HEK293 (cell line): ENCODE data around the gene SMIM24.

Experiments
- CTCF ChIA-PET: fragments of 350-600 bp; formaldehyde crosslinking; extraction: SDS; loops from one replicate; lab custom pipeline; 2021; ENCODE audit warnings: antibody characterized with exemption; lab: Yijun Ruan, JAX
- POLR2A ChIA-PET: fragments of 300-600 bp; formaldehyde crosslinking; extraction: SDS; loops from one replicate; lab custom pipeline; 2020; ENCODE audit warnings: antibody characterized with exemption, inconsistent platforms; lab: Yijun Ruan, JAX
- H3K27ac ChIP-seq: fragments of 200-500 bp; sonication (Bioruptor generic); 2 replicates; pipeline ENCODE4 v1.5.1; 2014; ENCODE audit warnings: low read depth, low read length, control low read depth, inconsistent platforms; ENCODE audit errors: extremely low read depth
- H3K36me3 ChIP-seq, 2 experiments: fragments of 200-500 bp in 1 of 2; sonication (Bioruptor generic) in 1 of 2; 1 replicate in 1 of 2; 2 replicates in 1 of 2; pipeline ENCODE4 v1.5.1; 2014 to 2017; ENCODE audit warnings: inconsistent platforms in 2 of 2, low read length in 2 of 2; ENCODE audit not compliant: control insufficient read depth in 2 of 2, insufficient read depth in 1 of 2
- H3K4me1 ChIP-seq: fragments of 200-500 bp; sonication (Bioruptor generic); 2 replicates; pipeline ENCODE4 v1.5.1; 2014; ENCODE audit warnings: mild to moderate bottlenecking, low read length, inconsistent platforms; ENCODE audit not compliant: control insufficient read depth, insufficient read depth
- H3K4me3 ChIP-seq: 2 replicates; pipeline ENCODE4 v1.5.1; 2011; ENCODE audit warnings: low read depth, mild to moderate bottlenecking, control low read depth, low read length, moderate library complexity
- H3K9me3 ChIP-seq: fragments of 200-500 bp; sonication (Bioruptor generic); 2 replicates; pipeline ENCODE4 v1.5.1; 2014; ENCODE audit warnings: low read depth, low read length, inconsistent platforms; ENCODE audit not compliant: control insufficient read depth, insufficient read depth
- EGR2 ChIP-seq: fragments of 450-650 bp; formaldehyde crosslinking; IDR thresholded peaks from 2 replicates; pipeline ENCODE4 v1.5.1; 2016; ENCODE audit warnings: low read depth, missing biosample characterization, missing genetic modification characterization
- GLI2 ChIP-seq: fragments of 450-650 bp; formaldehyde crosslinking; IDR thresholded peaks from 2 replicates; pipeline ENCODE4; 2017; ENCODE audit warnings: missing biosample characterization, missing genetic modification characterization, low read depth, borderline replicate concordance
- GLI4 ChIP-seq: fragments of 450-650 bp; formaldehyde crosslinking; IDR thresholded peaks from 2 replicates; pipeline ENCODE4 v1.5.1; 2016; ENCODE audit warnings: missing biosample characterization, missing genetic modification characterization
- GLIS2 ChIP-seq: fragments of 450-650 bp; formaldehyde crosslinking; IDR thresholded peaks from 2 replicates; pipeline ENCODE4 v1.5.1; 2016; ENCODE audit warnings: missing biosample characterization, missing genetic modification characterization
- HOXC10 ChIP-seq: sonication (generic); formaldehyde crosslinking; IDR thresholded peaks from 2 replicates; pipeline ENCODE4 v1.8.1; 2023; ENCODE audit warnings: mild to moderate bottlenecking, missing genetic modification reagents
- KLF10 ChIP-seq: fragments of 450-650 bp; IDR thresholded peaks from 2 replicates; pipeline ENCODE4 v1.5.1; 2018; ENCODE audit warnings: missing biosample characterization, mild to moderate bottlenecking, missing genetic modification characterization
- OSR2 ChIP-seq: fragments of 450-650 bp; formaldehyde crosslinking; IDR thresholded peaks from 2 replicates; pipeline ENCODE4 v1.5.1; 2016; ENCODE audit warnings: missing biosample characterization, missing genetic modification characterization
- ZBTB10 ChIP-seq: fragments of 450-650 bp; formaldehyde crosslinking; IDR thresholded peaks from 2 replicates; pipeline ENCODE4 v1.5.1; 2016; ENCODE audit warnings: missing biosample characterization, missing genetic modification characterization
- ZBTB20 ChIP-seq: fragments of 450-650 bp; formaldehyde crosslinking; IDR thresholded peaks from 2 replicates; pipeline ENCODE4 v1.5.1; 2016; ENCODE audit warnings: missing biosample characterization, missing genetic modification characterization
- ZNF146 ChIP-seq: fragments of 450-650 bp; formaldehyde crosslinking; IDR thresholded peaks from 2 replicates; pipeline ENCODE4 v1.5.1; 2016; ENCODE audit warnings: missing biosample characterization, missing genetic modification characterization
- ZNF239 ChIP-seq: fragments of 450-650 bp; formaldehyde crosslinking; IDR thresholded peaks from 2 replicates; pipeline ENCODE4 v1.5.1; 2016; ENCODE audit warnings: missing biosample characterization, missing genetic modification characterization
- ZNF248 ChIP-seq: fragments of 450-650 bp; formaldehyde crosslinking; IDR thresholded peaks from 2 replicates; pipeline ENCODE4 v1.5.1; 2017; ENCODE audit warnings: missing biosample characterization, missing genetic modification characterization
- ZNF292 ChIP-seq: fragments of 450-650 bp; formaldehyde crosslinking; IDR thresholded peaks from 2 replicates; pipeline ENCODE4 v1.5.1; 2016; ENCODE audit warnings: low read depth, missing biosample characterization, missing genetic modification characterization, borderline replicate concordance
- ZNF302 ChIP-seq: fragments of 450-650 bp; formaldehyde crosslinking; IDR thresholded peaks from 2 replicates; pipeline ENCODE4 v1.5.1; 2016; ENCODE audit warnings: missing biosample characterization, missing genetic modification characterization, low read depth
- ZNF391 ChIP-seq: fragments of 450-650 bp; formaldehyde crosslinking; IDR thresholded peaks from 2 replicates; pipeline ENCODE4 v1.5.1; 2016; ENCODE audit warnings: low read depth, missing biosample characterization, missing genetic modification characterization, borderline replicate concordance
- ZNF449 ChIP-seq: fragments of 450-650 bp; formaldehyde crosslinking; IDR thresholded peaks from 2 replicates; pipeline ENCODE4 v1.5.1; 2017; ENCODE audit warnings: missing biosample characterization, mild to moderate bottlenecking, missing genetic modification characterization, moderate library complexity
- ZNF510 ChIP-seq: fragments of 450-650 bp; formaldehyde crosslinking; IDR thresholded peaks from 2 replicates; pipeline ENCODE4 v1.5.1; 2018; ENCODE audit warnings: mild to moderate bottlenecking, missing genetic modification characterization, missing biosample characterization; ENCODE audit not compliant: insufficient replicate concordance
- ZNF529 ChIP-seq: fragments of 450-650 bp; formaldehyde crosslinking; IDR thresholded peaks from 2 replicates; pipeline ENCODE4 v1.5.1; 2017; ENCODE audit warnings: missing genetic modification characterization, missing biosample characterization; ENCODE audit not compliant: insufficient replicate concordance
- ZNF549 ChIP-seq: fragments of 450-650 bp; IDR thresholded peaks from 2 replicates; pipeline ENCODE4 v1.5.1; 2018; ENCODE audit warnings: missing biosample characterization, missing genetic modification characterization, mild to moderate bottlenecking, inconsistent platforms, moderate library complexity
- ZNF580 ChIP-seq: fragments of 450-650 bp; formaldehyde crosslinking; IDR thresholded peaks from 2 replicates; pipeline ENCODE4 v1.5.1; 2016; ENCODE audit warnings: missing biosample characterization, missing genetic modification characterization
- ZNF596 ChIP-seq: fragments of 450-650 bp; IDR thresholded peaks from 2 replicates; pipeline ENCODE4 v1.5.0; 2018; ENCODE audit warnings: missing biosample characterization, mild to moderate bottlenecking, missing genetic modification characterization, moderate library complexity
- ZNF707 ChIP-seq: fragments of 450-650 bp; formaldehyde crosslinking; IDR thresholded peaks from 2 replicates; pipeline ENCODE4 v1.5.1; 2016; ENCODE audit warnings: missing biosample characterization, missing genetic modification characterization
- ZNF785 ChIP-seq: fragments of 450-650 bp; formaldehyde crosslinking; IDR thresholded peaks from 2 replicates; pipeline ENCODE4 v1.5.1; 2016; ENCODE audit warnings: missing biosample characterization, missing genetic modification characterization
- ZXDB ChIP-seq: fragments of 450-650 bp; formaldehyde crosslinking; IDR thresholded peaks from 2 replicates; pipeline ENCODE4 v1.5.1; 2016; ENCODE audit warnings: missing biosample characterization, missing genetic modification characterization

SMIM24 gene

GRCh38 chr19:3524078-3524842, 43.9 kb upstream of the SMIM24 start:
- ChIA-PET CTCF (no interaction called here), POLR2A (no interaction called here)
- H3K4me3 ChIP-seq, result no peak overlapping the region
- H3K36me3 ChIP-seq, result peaks cover 0 to 86% of the 10 kb centered on the region in 2 experiments; a peak in 2 of 3 replicates
- TF ChIP-seq ZNF248 (tag by site-specific recombination) (no peak), ZNF785 (tag by site-specific recombination) (no peak), ZNF596 (no peak), EGR2 (no peak), ZNF239 (tag by site-specific recombination) (no peak), ZNF391 (tag by site-specific recombination) (no peak), ZNF510 (tag by site-specific recombination) (no peak), ZBTB20 (tag by site-specific recombination) (no peak), ZNF580 (no peak), ZNF549 (tag by site-specific recombination) (no peak), GLIS2 (tag by site-specific recombination) (no peak), ZBTB10 (tag by site-specific recombination) (no peak), ZNF707 (tag by site-specific recombination) (no peak), ZNF146 (tag by site-specific recombination) (no peak), ZNF449 (tag by site-specific recombination) (no peak)
- H3K9me3 ChIP-seq, result no peaks in the 10 kb centered on the region
- H3K4me1 ChIP-seq, result no peaks in the 10 kb centered on the region
- no peak overlapping the region for H3K27ac ChIP-seq

GRCh38 chr19:3523361-3524077, 43.2 kb upstream of the SMIM24 start:
- POLR2A ChIA-PET, result no interaction called here
- Histone ChIP-seq H3K36me3 (peaks cover 0 to 92% of the 10 kb centered on the region in 2 experiments; a peak in 2 of 3 replicates), H3K9me3 (no peaks in the 10 kb centered on the region), H3K4me1 (no peaks in the 10 kb centered on the region), H3K4me3 (no peak overlapping the region), H3K27ac (no peak overlapping the region)
- TF ChIP-seq OSR2 (tag by site-specific recombination), result no peak
- TF ChIP-seq KLF10 (tag by site-specific recombination), result no peak
- TF ChIP-seq ZXDB (tag by site-specific recombination), result no peak
- no peak for TF ChIP-seq ZNF529 (tag by site-specific recombination)
- no peak for TF ChIP-seq ZNF302 (tag by site-specific recombination)
- TF ChIP-seq GLI2, result no peak
- TF ChIP-seq GLI4, result no peak
- no peak for TF ChIP-seq HOXC10
- TF ChIP-seq ZNF292 (tag by site-specific recombination), result no peak
- CTCF ChIA-PET, result no interaction called here
